GM12878 (cell line): ENCODE results near the gene CSRP1. TPM values are rescaled to one million over a fixed set of nuclear protein-coding genes. Genes with fewer than 3 reads are reported as not detected.
"Not testable (repeated sequence)": the region's sequence is repeated elsewhere in the genome, so short reads cannot be mapped to it uniquely, and the experiment has no call there.

ENCODE experiments used
- ATAC-seq: fragments of 200-7000 bp; cut with Tn5 transposase; 3 replicates; pipeline ENCODE4 v1.9.1; 2020; ENCODE audit warnings: mild to moderate bottlenecking, moderate library complexity
- BruUV-seq: library from RNA; stranded (reverse); fragments of 400-500 nt; replicated peaks from 2 replicates; lab custom pipeline; 2021; lab: Mats Ljungman, UMichigan
- CTCF ChIA-PET: fragments of 300-600 bp; sonication (Branson Sonifier 250); formaldehyde crosslinking; extraction: SDS; loops from one replicate; lab custom pipeline; 2021; ENCODE audit warnings: inconsistent platforms; lab: Yijun Ruan, JAX
- POLR2A ChIA-PET: fragments of 350-600 bp; formaldehyde crosslinking; extraction: SDS; loops from one replicate; lab custom pipeline; 2021; ENCODE audit warnings: inconsistent platforms; lab: Charles Lee
- RAD21 ChIA-PET: fragments of 300-600 bp; sonication (Branson Sonifier 250); formaldehyde crosslinking; loops from one replicate; lab custom pipeline; 2023; ENCODE audit warnings: antibody characterized with exemption; ENCODE audit not compliant: unreplicated experiment; lab: Charles Lee
- SMC1A ChIA-PET: fragments of 300-600 bp; sonication (Branson Sonifier 250); formaldehyde crosslinking; loops from one replicate; lab custom pipeline; 2023; ENCODE audit not compliant: unreplicated experiment, uncharacterized antibody; lab: Charles Lee
- DNase-seq: peaks from one replicate; pipeline ENCODE4 v3.0.0-alpha.2; 2011; ENCODE audit warnings: low read depth, low spot score
- FAIRE-seq: peaks from 3 replicates; lab custom pipeline; 2011; peaks lifted over from hg19 to GRCh38; lab: Jason Lieb, UNC
- H2AFZ ChIP-seq: 2 replicates; pipeline ENCODE4 v1.6.0; 2011; ENCODE audit warnings: low read depth, low read length, control low read depth; ENCODE audit not compliant: control insufficient read depth
- H3K27ac ChIP-seq: 2 replicates; pipeline ENCODE4 v1.5.1; 2011; ENCODE audit warnings: control low read depth; ENCODE audit not compliant: control insufficient read depth, insufficient read depth
- H3K27me3 ChIP-seq, 2 experiments: replicated peaks in 1 of 2; 2 replicates each; pipeline versions ENCODE4 v1.6.0 to v1.6.1; 2011; ENCODE audit warnings: low read length in 1 of 2; ENCODE audit not compliant: control insufficient read depth in 2 of 2, insufficient read depth in 2 of 2
- H3K36me3 ChIP-seq, 2 experiments: 2 replicates each; pipeline ENCODE4 v1.5.1; 2011; ENCODE audit warnings: low read length in 1 of 2; ENCODE audit not compliant: control insufficient read depth in 2 of 2, insufficient read depth in 2 of 2
- H3K4me1 ChIP-seq: 2 replicates; pipeline ENCODE4 v1.6.1; 2011; ENCODE audit warnings: mild to moderate bottlenecking, low read length, moderate library complexity, mixed read lengths; ENCODE audit not compliant: control insufficient read depth, insufficient read depth
- H3K4me2 ChIP-seq: 2 replicates; pipeline ENCODE4 v1.6.0; 2011; ENCODE audit warnings: control low read depth; ENCODE audit not compliant: control insufficient read depth, insufficient read depth
- H3K4me3 ChIP-seq: fragments of 200-600 bp; sonication (generic); 2 replicates; pipeline ENCODE4 v1.5.1; 2016
- H3K79me2 ChIP-seq: 2 replicates; pipeline ENCODE4 v1.6.0; 2011; ENCODE audit warnings: low read length; ENCODE audit not compliant: control insufficient read depth, insufficient read depth
- H3K9ac ChIP-seq: 2 replicates; pipeline ENCODE4 v1.8.0; 2011; ENCODE audit warnings: low read length, control low read depth, mixed read lengths; ENCODE audit not compliant: control insufficient read depth, insufficient read depth
- H3K9me3 ChIP-seq: replicated peaks from 3 replicates; pipeline ENCODE4 v1.5.1; 2011; ENCODE audit warnings: mild to moderate bottlenecking, low read length; ENCODE audit not compliant: control insufficient read depth, insufficient read depth
- H4K20me1 ChIP-seq: 2 replicates; pipeline ENCODE4 v1.6.0; 2011; ENCODE audit not compliant: control insufficient read depth, insufficient read depth
- ATF7 ChIP-seq: fragments of 450-650 bp; IDR thresholded peaks from 2 replicates; pipeline ENCODE4 v1.6.1; 2016; ENCODE audit warnings: low read depth, mild to moderate bottlenecking
- CHD2 ChIP-seq: IDR thresholded peaks from 2 replicates; pipeline ENCODE4 v1.6.1; 2011; ENCODE audit warnings: low read depth, low read length, improper control_type of control experiment, borderline replicate concordance
- KAT2A ChIP-seq: conservative IDR thresholded peaks from 2 replicates; pipeline ENCODE4 v1.6.1; 2011; ENCODE audit warnings: low read depth, low read length; ENCODE audit not compliant: control insufficient read depth
- KDM1A ChIP-seq: fragments of 200-600 bp; sonication (generic); IDR thresholded peaks from 2 replicates; pipeline ENCODE4 v1.6.1; 2016; ENCODE audit warnings: borderline replicate concordance
- MYB ChIP-seq: fragments of 150-350 bp; IDR thresholded peaks from 2 replicates; pipeline ENCODE4 v1.6.1; 2014; ENCODE audit warnings: mild to moderate bottlenecking, low read depth, low read length, borderline replicate concordance
- RAD51 ChIP-seq: fragments of 450-650 bp; IDR thresholded peaks from 2 replicates; pipeline ENCODE4 v1.6.1; 2016; ENCODE audit warnings: moderate library complexity, mild to moderate bottlenecking, inconsistent platforms
- YY1 ChIP-seq: IDR thresholded peaks from 2 replicates; pipeline ENCODE4 v1.6.1; 2011; ENCODE audit warnings: low read depth, mild to moderate bottlenecking, low read length
- WGBS: methylation state at CpG from one replicate; pipeline ENCODE4 v1.1.6; 2016; ENCODE audit warnings: low lambda C conversion rate; ENCODE audit not compliant: insufficient replicate concordance, insufficient coverage; ENCODE audit errors: missing lambda C conversion rate; 5-methylcytosine and 5-hydroxymethylcytosine counted together
- in situ Hi-C: fragments of 300-500 bp; cut with MboI; formaldehyde crosslinking; loops from 9 replicates; pipeline ENCODE4 v1.14.3; 2018; ENCODE audit warnings: mixed read lengths
- intact Hi-C: fragments of 100-400 bp; cut with micrococcal nuclease; formaldehyde crosslinking; loops from one replicate; pipeline ENCODE4 v1.14.2; 2022; ENCODE audit not compliant: unreplicated experiment
- polyA plus RNA-seq, 11 experiments: library from polyadenylated mRNA; depleted of rRNA in 4 of 11; unstranded in 6 of 11; stranded (reverse) in 5 of 11; fragments of >200 nt; fragmentation: Nextera tagmentation in 4 of 11; fragmentation: Illumina TruSeq in 1 of 11; extraction: Ambion mirVana in 4 of 11; extraction: Trizol in 1 of 11; gene quantifications; 1 replicate in 1 of 11; 2 replicates in 10 of 11; pipeline versions ENCODE4 v1.2.1 to v1.2.3, GENCODE V29; 2011 to 2016; ENCODE audit warnings: inconsistent platforms in 2 of 11, missing spikeins in 2 of 11, low read depth in 1 of 11
- total RNA-seq, 4 experiments: library from RNA; depleted of rRNA in 3 of 4; stranded (reverse); fragments of >200 nt in 3 of 4; fragmentation: Illumina TruSeq in 1 of 4; extraction: Trizol in 1 of 4; gene quantifications; 2 replicates each; pipeline versions ENCODE4 v1.2.1 to v1.2.3, GENCODE V29; 2013 to 2021
- TF ChIP-seq, protein P1 (sequence below): fragments of 150-350 bp; IDR thresholded peaks from 2 replicates; pipeline ENCODE4 v1.6.1; 2014; ENCODE audit warnings: mild to moderate bottlenecking, low read depth, low read length
- TF ChIP-seq, protein P2 (sequence below): fragments of 450-650 bp; IDR thresholded peaks from 2 replicates; pipeline ENCODE4 v1.6.1; 2017; ENCODE audit warnings: low read depth, mild to moderate bottlenecking, moderate library complexity

CSRP1 gene
- total and polyA plus RNA-seq, 10 of the 15 experiments (the other 5 are each of a cell fraction or from before 2014, with no cell fraction given): 23.4 to 99.2 (median 80.7) TPM

DNA sequence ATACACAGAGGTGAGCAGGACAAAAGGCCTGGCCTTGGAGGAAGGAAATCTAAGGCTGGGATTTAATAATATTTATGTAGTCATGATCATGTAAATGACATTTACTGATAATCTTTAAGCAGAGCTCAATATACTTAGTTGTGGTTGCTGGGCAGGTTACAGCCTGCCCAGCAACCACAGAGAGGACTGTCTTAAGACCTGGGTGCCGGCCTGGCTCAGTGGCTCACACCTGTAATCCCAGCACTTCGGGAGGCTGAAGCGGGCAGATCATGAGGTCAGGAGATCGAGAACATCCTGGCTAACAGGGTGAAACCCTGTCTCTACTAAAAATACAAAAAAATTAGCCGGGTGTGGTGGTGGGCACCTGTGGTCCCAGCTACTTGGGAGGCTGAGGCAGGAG lies 42.6 kb upstream of the CSRP1 start:
- H3K79me2 ChIP-seq, FAIRE-seq, H3K27me3 ChIP-seq, H3K4me1 ChIP-seq, H3K4me2 ChIP-seq, ATAC-seq, H3K36me3 ChIP-seq, in situ Hi-C loops, H3K27ac ChIP-seq, intact Hi-C loops, H3K4me3 ChIP-seq, H4K20me1 ChIP-seq, BruUV-seq, DNase-seq, H3K9ac ChIP-seq, H3K9me3 ChIP-seq, RAD21 ChIA-PET, POLR2A ChIA-PET, H2AFZ ChIP-seq: not testable (repeated sequence)
- ChIA-PET SMC1A (interaction anchor here (1.0 to 1.1 kb wide), 3 partner anchors 9 to 68 kb away, joined by 3 read pairs; no protein-coding TSS in a partner anchor), CTCF (interaction anchor here (2.9 kb wide), 1 partner anchor 11 kb away, joined by 18 read pairs; no protein-coding TSS in a partner anchor)
- WGBS: 70% methylated on average over 5 of the region's 5 CpGs

GRCh38 chr1:201545851-201546492 lies 39.0 kb upstream of the CSRP1 start:
- in situ Hi-C loops: no loop called here
- Histone ChIP-seq H3K9me3 (no peaks in the 10 kb centered on the region), H3K4me3 (no peak overlapping the region), H2AFZ (peak overlapping the region; percentile 7; the same call in 1 of the 2 replicates), H3K79me2 (no peaks in the 10 kb centered on the region), H3K4me2 (no peak overlapping the region), H3K27me3 (no peaks in the 10 kb centered on the region), H4K20me1 (no peaks in the 10 kb centered on the region), H3K9ac (no peak overlapping the region), H3K27ac (no peak overlapping the region), H3K36me3 (no peaks in the 10 kb centered on the region), H3K4me1 (no peaks in the 10 kb centered on the region)
- RAD21 ChIA-PET: interaction anchor here (0.8 to 1.7 kb wide), 5 partner anchors 9 to 104 kb away, joined by 3 to 5 read pairs (median 4); no protein-coding TSS in a partner anchor
- DNase-seq (peak; percentile 11), FAIRE-seq (no peak), ATAC-seq (peak; percentile 90)
- POLR2A ChIA-PET: interaction anchor here (1.2 kb wide), 1 partner anchor 13 kb away, joined by 3 read pairs; no protein-coding TSS in a partner anchor
- no TSS peak for BruUV-seq
- intact Hi-C loops: no loop called here
- WGBS: 31% methylated on average over 7 of the region's 9 CpGs
- SMC1A ChIA-PET: interaction anchor here (1.2 to 1.9 kb wide), 3 partner anchors 12 to 14 kb away, joined by 3 to 5 read pairs (median 4); no protein-coding TSS in a partner anchor
- TF ChIP-seq RAD51: peak; percentile 51
- TF ChIP-seq, protein P1, sequence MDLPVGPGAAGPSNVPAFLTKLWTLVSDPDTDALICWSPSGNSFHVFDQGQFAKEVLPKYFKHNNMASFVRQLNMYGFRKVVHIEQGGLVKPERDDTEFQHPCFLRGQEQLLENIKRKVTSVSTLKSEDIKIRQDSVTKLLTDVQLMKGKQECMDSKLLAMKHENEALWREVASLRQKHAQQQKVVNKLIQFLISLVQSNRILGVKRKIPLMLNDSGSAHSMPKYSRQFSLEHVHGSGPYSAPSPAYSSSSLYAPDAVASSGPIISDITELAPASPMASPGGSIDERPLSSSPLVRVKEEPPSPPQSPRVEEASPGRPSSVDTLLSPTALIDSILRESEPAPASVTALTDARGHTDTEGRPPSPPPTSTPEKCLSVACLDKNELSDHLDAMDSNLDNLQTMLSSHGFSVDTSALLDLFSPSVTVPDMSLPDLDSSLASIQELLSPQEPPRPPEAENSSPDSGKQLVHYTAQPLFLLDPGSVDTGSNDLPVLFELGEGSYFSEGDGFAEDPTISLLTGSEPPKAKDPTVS: no peak
- TF ChIP-seq CHD2: peak; percentile 15; the same call in 1 of the 2 replicates
- no peak for TF ChIP-seq ATF7
- TF ChIP-seq MYB: no peak
- no peak for TF ChIP-seq YY1
- TF ChIP-seq, protein P2, sequence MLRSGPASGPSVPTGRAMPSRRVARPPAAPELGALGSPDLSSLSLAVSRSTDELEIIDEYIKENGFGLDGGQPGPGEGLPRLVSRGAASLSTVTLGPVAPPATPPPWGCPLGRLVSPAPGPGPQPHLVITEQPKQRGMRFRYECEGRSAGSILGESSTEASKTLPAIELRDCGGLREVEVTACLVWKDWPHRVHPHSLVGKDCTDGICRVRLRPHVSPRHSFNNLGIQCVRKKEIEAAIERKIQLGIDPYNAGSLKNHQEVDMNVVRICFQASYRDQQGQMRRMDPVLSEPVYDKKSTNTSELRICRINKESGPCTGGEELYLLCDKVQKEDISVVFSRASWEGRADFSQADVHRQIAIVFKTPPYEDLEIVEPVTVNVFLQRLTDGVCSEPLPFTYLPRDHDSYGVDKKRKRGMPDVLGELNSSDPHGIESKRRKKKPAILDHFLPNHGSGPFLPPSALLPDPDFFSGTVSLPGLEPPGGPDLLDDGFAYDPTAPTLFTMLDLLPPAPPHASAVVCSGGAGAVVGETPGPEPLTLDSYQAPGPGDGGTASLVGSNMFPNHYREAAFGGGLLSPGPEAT: peak; percentile 40; the same call in 1 of the 2 replicates
- TF ChIP-seq KDM1A: no peak
- no peak for TF ChIP-seq KAT2A
- CTCF ChIA-PET: interaction anchor here (0.5 to 5.1 kb wide), 9 partner anchors 8 to 159 kb away, joined by 3 to 25 read pairs (median 3); no protein-coding TSS in a partner anchor
